ENCODE results near the gene CASZ1. TPM values are rescaled to one million over a fixed set of nuclear protein-coding genes. Genes with fewer than 3 reads are reported as not detected.

CASZ1 gene
- total and polyA plus RNA-seq, 2 experiments from 2014 or later, result 6.2 to 6.7 TPM

DNA sequence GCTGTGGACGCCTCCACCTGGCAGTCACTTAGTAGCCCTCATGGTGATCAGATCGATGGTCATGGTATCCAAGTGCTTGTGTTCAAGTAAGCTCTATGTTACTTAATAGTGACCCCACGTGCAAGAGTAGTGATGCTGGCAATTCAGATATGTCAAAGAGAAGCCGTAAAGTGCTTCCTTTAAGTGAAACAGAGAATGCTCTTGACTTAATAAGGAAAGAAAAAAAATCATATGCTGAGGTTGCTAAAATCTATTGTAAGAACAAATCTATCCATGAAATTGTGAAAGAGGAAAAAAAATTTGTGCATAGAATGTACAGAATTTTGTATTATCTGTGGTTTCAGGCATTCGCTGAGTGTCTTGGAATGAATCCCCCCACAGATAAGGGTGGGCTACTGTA is 207.8 kb downstream of the CASZ1 start:
- peaks cover 3% of the 10 kb centered on the region; the same call in 1 of the 2 replicates for H4K20me1 ChIP-seq (replicated peaks; ENCODE audit: insufficient read depth)
- no peak for ATAC-seq
- H3K9me3 Mint-ChIP-seq, result no peaks in the 10 kb centered on the region
- no peaks in the 10 kb centered on the region for H3K36me3 Mint-ChIP-seq (ENCODE audit: low read depth)
- TF ChIP-seq STAT1 (IDR thresholded peaks at IDR 0.05; ENCODE audit: unreplicated experiment) (no peak), ZNF331 (CRISPR knock-in tag; IDR thresholded peaks at IDR 0.05; ENCODE audit: low read depth) (no peak), NANOG (IDR thresholded peaks at IDR 0.05; ENCODE audit: borderline replicate concordance) (no peak), CREB1 (CRISPR knock-in tag; IDR thresholded peaks at IDR 0.05; ENCODE audit: low read depth) (no peak), JUNB (IDR thresholded peaks at IDR 0.05; ENCODE audit: unreplicated experiment) (no peak), ZNF114 (CRISPR knock-in tag; IDR thresholded peaks at IDR 0.05) (no peak), EZH2 (IDR thresholded peaks at IDR 0.05; ENCODE audit: low read depth, unreplicated experiment) (no peak), POLR2AphosphoS5 (IDR thresholded peaks at IDR 0.05; ENCODE audit: low read depth) (no peak)
- TF ChIP-seq, protein P1, sequence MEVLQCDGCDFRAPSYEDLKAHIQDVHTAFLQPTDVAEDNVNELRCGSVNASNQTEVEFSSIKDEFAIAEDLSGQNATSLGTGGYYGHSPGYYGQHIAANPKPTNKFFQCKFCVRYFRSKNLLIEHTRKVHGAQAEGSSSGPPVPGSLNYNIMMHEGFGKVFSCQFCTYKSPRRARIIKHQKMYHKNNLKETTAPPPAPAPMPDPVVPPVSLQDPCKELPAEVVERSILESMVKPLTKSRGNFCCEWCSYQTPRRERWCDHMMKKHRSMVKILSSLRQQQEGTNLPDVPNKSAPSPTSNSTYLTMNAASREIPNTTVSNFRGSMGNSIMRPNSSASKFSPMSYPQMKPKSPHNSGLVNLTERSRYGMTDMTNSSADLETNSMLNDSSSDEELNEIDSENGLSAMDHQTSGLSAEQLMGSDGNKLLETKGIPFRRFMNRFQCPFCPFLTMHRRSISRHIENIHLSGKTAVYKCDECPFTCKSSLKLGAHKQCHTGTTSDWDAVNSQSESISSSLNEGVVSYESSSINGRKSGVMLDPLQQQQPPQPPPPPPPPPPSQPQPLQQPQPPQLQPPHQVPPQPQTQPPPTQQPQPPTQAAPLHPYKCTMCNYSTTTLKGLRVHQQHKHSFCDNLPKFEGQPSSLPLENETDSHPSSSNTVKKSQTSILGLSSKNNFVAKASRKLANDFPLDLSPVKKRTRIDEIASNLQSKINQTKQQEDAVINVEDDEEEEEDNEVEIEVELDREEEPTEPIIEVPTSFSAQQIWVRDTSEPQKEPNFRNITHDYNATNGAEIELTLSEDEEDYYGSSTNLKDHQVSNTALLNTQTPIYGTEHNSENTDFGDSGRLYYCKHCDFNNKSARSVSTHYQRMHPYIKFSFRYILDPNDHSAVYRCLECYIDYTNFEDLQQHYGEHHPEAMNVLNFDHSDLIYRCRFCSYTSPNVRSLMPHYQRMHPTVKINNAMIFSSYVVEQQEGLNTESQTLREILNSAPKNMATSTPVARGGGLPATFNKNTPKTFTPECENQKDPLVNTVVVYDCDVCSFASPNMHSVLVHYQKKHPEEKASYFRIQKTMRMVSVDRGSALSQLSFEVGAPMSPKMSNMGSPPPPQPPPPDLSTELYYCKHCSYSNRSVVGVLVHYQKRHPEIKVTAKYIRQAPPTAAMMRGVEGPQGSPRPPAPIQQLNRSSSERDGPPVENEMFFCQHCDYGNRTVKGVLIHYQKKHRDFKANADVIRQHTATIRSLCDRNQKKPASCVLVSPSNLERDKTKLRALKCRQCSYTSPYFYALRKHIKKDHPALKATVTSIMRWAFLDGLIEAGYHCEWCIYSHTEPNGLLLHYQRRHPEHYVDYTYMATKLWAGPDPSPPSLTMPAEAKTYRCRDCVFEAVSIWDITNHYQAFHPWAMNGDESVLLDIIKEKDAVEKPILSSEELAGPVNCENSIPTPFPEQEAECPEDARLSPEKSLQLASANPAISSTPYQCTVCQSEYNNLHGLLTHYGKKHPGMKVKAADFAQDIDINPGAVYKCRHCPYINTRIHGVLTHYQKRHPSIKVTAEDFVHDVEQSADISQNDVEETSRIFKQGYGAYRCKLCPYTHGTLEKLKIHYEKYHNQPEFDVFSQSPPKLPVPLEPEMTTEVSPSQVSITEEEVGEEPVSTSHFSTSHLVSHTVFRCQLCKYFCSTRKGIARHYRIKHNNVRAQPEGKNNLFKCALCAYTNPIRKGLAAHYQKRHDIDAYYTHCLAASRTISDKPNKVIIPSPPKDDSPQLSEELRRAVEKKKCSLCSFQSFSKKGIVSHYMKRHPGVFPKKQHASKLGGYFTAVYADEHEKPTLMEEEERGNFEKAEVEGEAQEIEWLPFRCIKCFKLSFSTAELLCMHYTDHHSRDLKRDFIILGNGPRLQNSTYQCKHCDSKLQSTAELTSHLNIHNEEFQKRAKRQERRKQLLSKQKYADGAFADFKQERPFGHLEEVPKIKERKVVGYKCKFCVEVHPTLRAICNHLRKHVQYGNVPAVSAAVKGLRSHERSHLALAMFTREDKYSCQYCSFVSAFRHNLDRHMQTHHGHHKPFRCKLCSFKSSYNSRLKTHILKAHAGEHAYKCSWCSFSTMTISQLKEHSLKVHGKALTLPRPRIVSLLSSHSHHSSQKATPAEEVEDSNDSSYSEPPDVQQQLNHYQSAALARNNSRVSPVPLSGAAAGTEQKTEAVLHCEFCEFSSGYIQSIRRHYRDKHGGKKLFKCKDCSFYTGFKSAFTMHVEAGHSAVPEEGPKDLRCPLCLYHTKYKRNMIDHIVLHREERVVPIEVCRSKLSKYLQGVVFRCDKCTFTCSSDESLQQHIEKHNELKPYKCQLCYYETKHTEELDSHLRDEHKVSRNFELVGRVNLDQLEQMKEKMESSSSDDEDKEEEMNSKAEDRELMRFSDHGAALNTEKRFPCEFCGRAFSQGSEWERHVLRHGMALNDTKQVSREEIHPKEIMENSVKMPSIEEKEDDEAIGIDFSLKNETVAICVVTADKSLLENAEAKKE (CRISPR knock-in tag; IDR thresholded peaks at IDR 0.05), result no peak
- TF ChIP-seq, protein P2, sequence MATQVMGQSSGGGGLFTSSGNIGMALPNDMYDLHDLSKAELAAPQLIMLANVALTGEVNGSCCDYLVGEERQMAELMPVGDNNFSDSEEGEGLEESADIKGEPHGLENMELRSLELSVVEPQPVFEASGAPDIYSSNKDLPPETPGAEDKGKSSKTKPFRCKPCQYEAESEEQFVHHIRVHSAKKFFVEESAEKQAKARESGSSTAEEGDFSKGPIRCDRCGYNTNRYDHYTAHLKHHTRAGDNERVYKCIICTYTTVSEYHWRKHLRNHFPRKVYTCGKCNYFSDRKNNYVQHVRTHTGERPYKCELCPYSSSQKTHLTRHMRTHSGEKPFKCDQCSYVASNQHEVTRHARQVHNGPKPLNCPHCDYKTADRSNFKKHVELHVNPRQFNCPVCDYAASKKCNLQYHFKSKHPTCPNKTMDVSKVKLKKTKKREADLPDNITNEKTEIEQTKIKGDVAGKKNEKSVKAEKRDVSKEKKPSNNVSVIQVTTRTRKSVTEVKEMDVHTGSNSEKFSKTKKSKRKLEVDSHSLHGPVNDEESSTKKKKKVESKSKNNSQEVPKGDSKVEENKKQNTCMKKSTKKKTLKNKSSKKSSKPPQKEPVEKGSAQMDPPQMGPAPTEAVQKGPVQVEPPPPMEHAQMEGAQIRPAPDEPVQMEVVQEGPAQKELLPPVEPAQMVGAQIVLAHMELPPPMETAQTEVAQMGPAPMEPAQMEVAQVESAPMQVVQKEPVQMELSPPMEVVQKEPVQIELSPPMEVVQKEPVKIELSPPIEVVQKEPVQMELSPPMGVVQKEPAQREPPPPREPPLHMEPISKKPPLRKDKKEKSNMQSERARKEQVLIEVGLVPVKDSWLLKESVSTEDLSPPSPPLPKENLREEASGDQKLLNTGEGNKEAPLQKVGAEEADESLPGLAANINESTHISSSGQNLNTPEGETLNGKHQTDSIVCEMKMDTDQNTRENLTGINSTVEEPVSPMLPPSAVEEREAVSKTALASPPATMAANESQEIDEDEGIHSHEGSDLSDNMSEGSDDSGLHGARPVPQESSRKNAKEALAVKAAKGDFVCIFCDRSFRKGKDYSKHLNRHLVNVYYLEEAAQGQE (IDR thresholded peaks at IDR 0.05; ENCODE audit: unreplicated experiment), result no peak
- TF ChIP-seq, protein P3, sequence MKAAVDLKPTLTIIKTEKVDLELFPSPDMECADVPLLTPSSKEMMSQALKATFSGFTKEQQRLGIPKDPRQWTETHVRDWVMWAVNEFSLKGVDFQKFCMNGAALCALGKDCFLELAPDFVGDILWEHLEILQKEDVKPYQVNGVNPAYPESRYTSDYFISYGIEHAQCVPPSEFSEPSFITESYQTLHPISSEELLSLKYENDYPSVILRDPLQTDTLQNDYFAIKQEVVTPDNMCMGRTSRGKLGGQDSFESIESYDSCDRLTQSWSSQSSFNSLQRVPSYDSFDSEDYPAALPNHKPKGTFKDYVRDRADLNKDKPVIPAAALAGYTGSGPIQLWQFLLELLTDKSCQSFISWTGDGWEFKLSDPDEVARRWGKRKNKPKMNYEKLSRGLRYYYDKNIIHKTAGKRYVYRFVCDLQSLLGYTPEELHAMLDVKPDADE (IDR thresholded peaks at IDR 0.05), result no peak
- H3K4me3 ChIP-seq, result no peak overlapping the region
- H3K4me2 ChIP-seq, result no peak overlapping the region
- H3K27me3 ChIP-seq (ENCODE audit: insufficient read depth), result no peaks in the 10 kb centered on the region
- H3K4me1 Mint-ChIP-seq, result peaks cover 37% of the 10 kb centered on the region
- H3K27me3 Mint-ChIP-seq (ENCODE audit: insufficient read depth, low read depth, poor library complexity), result peaks cover under 1% of the 10 kb centered on the region
- no peak overlapping the region for H3K4me3 Mint-ChIP-seq
- peaks cover 38% of the 10 kb centered on the region for H3K4me1 ChIP-seq (ENCODE audit: insufficient read depth)
- H3K27ac ChIP-seq (ENCODE audit: low read depth), result no peak overlapping the region
- H3K36me3 ChIP-seq (ENCODE audit: insufficient read depth), result no peaks in the 10 kb centered on the region
- H3K9me2 ChIP-seq (ENCODE audit: insufficient read depth), result no peaks in the 10 kb centered on the region
- no peaks in the 10 kb centered on the region for H3F3A ChIP-seq (replicated peaks; ENCODE audit: low read depth)
- no peak overlapping the region for H2AFZ ChIP-seq
- H3K27ac Mint-ChIP-seq, result no peak overlapping the region
- no peaks in the 10 kb centered on the region for H3K79me2 ChIP-seq (replicated peaks; ENCODE audit: insufficient read depth)
- no peak for DNase-seq (ENCODE audit: low spot score)
